Astrocyte (in vitro differentiated cells and primary cell): Measurements from ENCODE around the gene HOGA1. TPM values are rescaled to one million over a fixed set of nuclear protein-coding genes. Genes with fewer than 3 reads are reported as not detected.
A peak's percentile ranks its signal among the peaks of the same experiment; 100 is the strongest.

ENCODE experiments used
- DNase-seq: peaks from one replicate; pipeline ENCODE4 v3.0.0-alpha.2; 2010; ENCODE audit warnings: low read depth
- FAIRE-seq: peaks from 2 replicates; lab custom pipeline; 2011; peaks lifted over from hg19 to GRCh38; lab: Jason Lieb, UNC
- H2AFZ ChIP-seq: 2 replicates; pipeline ENCODE4 v1.6.0; 2012; ENCODE audit warnings: low read depth, low read length, inconsistent platforms
- H3K27ac ChIP-seq: 2 replicates; pipeline ENCODE4 v1.5.1; 2011; ENCODE audit warnings: low read depth, low read length, inconsistent platforms
- H3K27me3 ChIP-seq: 2 replicates; pipeline ENCODE4 v1.6.0; 2011; ENCODE audit warnings: low read length, inconsistent platforms; ENCODE audit not compliant: insufficient read depth
- H3K36me3 ChIP-seq: 2 replicates; pipeline ENCODE4 v1.5.1; 2011; ENCODE audit warnings: low read length, inconsistent platforms; ENCODE audit not compliant: insufficient read depth
- H3K4me1 ChIP-seq: 2 replicates; pipeline ENCODE4 v1.5.1; 2011; ENCODE audit warnings: low read length, inconsistent platforms; ENCODE audit not compliant: insufficient read depth
- H3K4me2 ChIP-seq: 2 replicates; pipeline ENCODE4 v1.6.0; 2012; ENCODE audit warnings: low read length, inconsistent platforms
- H3K4me3 ChIP-seq: 2 replicates; pipeline ENCODE4 v1.5.1; 2011; ENCODE audit warnings: low read depth, mild to moderate bottlenecking, low read length, inconsistent platforms; ENCODE audit not compliant: insufficient read depth
- H3K79me2 ChIP-seq: 2 replicates; pipeline ENCODE4 v1.6.0; 2012; ENCODE audit warnings: mild to moderate bottlenecking, low read length, inconsistent platforms; ENCODE audit not compliant: insufficient read depth
- H3K9ac ChIP-seq: 2 replicates; pipeline ENCODE4 v1.6.0; 2012; ENCODE audit warnings: mild to moderate bottlenecking, low read length, inconsistent platforms
- H3K9me3 ChIP-seq: 2 replicates; pipeline ENCODE4 v1.5.1; 2012; ENCODE audit warnings: low read depth, mild to moderate bottlenecking, low read length, inconsistent platforms; ENCODE audit not compliant: insufficient read depth
- H4K20me1 ChIP-seq: 2 replicates; pipeline ENCODE4 v1.6.0; 2012; ENCODE audit warnings: low read length, inconsistent platforms; ENCODE audit not compliant: insufficient read depth
- H3K27ac Mint-ChIP-seq: one replicate; pipeline ENCODE4 v1.8.0; 2021; ENCODE audit warnings: mild to moderate bottlenecking, mixed read lengths; ENCODE audit not compliant: unreplicated experiment
- H3K27me3 Mint-ChIP-seq: one replicate; pipeline ENCODE4 v1.8.0; 2021; ENCODE audit warnings: low read depth, mixed read lengths; ENCODE audit not compliant: unreplicated experiment
- H3K36me3 Mint-ChIP-seq: one replicate; pipeline ENCODE4 v1.8.0; 2021; ENCODE audit warnings: low read depth, mixed read lengths; ENCODE audit not compliant: unreplicated experiment
- H3K4me1 Mint-ChIP-seq: one replicate; pipeline ENCODE4 v1.8.0; 2021; ENCODE audit warnings: low read depth, mixed read lengths; ENCODE audit not compliant: unreplicated experiment
- H3K4me3 Mint-ChIP-seq: one replicate; pipeline ENCODE4 v1.8.0; 2021; ENCODE audit warnings: mild to moderate bottlenecking, moderate library complexity, mixed read lengths; ENCODE audit not compliant: unreplicated experiment
- H3K9me3 Mint-ChIP-seq: one replicate; pipeline ENCODE4 v1.8.0; 2021; ENCODE audit warnings: mild to moderate bottlenecking, mixed read lengths; ENCODE audit not compliant: unreplicated experiment
- CTCF ChIP-seq: IDR thresholded peaks from 2 replicates; pipeline ENCODE4 v1.5.1; 2011; ENCODE audit warnings: low read depth, mild to moderate bottlenecking, inconsistent platforms, low read length, moderate library complexity; ENCODE audit not compliant: insufficient read depth
- EZH2 ChIP-seq: IDR thresholded peaks from 2 replicates; pipeline ENCODE4 v1.6.1; 2012; ENCODE audit warnings: mild to moderate bottlenecking, low read length, inconsistent platforms; ENCODE audit not compliant: insufficient read depth
- total RNA-seq: library from RNA; stranded (reverse); gene quantifications from 2 replicates; pipeline ENCODE4 v1.2.1, GENCODE V29; 2021

HOGA1 gene
- total RNA-seq, 1 donor from 2014 or later, result 0.23 TPM

DNA sequence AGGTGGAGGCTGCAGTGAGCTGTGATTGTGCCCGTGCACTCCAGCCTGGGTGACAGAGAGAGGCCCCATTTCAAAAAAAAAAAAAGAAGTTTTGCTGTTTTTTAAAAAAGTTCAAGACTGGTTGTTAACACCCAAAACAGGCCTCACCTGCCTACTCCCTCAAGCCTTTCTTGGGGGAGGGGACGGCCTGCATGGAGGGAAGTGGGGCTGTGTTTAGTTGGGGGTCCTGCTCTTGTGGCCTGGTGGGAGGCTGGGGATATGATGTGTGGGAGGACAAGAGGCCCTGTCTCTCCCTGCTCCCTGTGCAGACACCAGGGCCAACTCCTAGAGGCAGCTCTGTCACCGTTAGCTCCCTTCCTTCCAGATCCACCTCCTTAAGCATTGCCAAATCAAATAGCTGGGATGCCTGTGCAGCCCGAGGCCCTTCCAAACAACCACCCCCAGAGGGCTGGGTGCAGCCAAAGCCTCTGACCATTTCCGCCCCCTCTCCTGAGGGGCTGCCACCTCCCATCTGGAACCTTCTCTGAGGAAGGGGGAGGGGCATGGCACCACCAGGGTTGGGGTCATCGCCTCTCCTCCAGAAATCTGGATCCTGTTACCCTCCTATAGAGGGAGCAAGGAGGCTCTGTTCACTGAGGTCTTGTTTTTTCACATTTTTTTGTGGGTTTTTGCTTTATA, 44.5 kb upstream of the HOGA1 start:
- peak overlapping the region; percentile 99 for H3K27ac ChIP-seq
- H3K4me3 ChIP-seq, result no peak overlapping the region
- Mint-ChIP-seq H3K4me1 (peaks cover 62% of the 10 kb centered on the region), H3K9me3 (peaks cover 1% of the 10 kb centered on the region), H3K27ac (peak overlapping the region; percentile 97), H3K36me3 (no peaks in the 10 kb centered on the region), H3K4me3 (peak overlapping the region; percentile 67), H3K27me3 (no peaks in the 10 kb centered on the region)
- peaks cover 59% of the 10 kb centered on the region for H3K4me1 ChIP-seq
- H3K9me3 ChIP-seq, result no peaks in the 10 kb centered on the region
- H3K79me2 ChIP-seq, result peaks cover 41% of the 10 kb centered on the region
- TF ChIP-seq CTCF, result peak; percentile 18
- TF ChIP-seq EZH2, result no peak
- H3K4me2 ChIP-seq, result peak overlapping the region; percentile 54
- FAIRE-seq (no peak), DNase-seq (peak; percentile 85)
- no peaks in the 10 kb centered on the region for H4K20me1 ChIP-seq
- no peaks in the 10 kb centered on the region for H3K27me3 ChIP-seq
- H3K9ac ChIP-seq, result peak overlapping the region; percentile 65
- H3K36me3 ChIP-seq, result no peaks in the 10 kb centered on the region
- no peak overlapping the region for H2AFZ ChIP-seq

DNA sequence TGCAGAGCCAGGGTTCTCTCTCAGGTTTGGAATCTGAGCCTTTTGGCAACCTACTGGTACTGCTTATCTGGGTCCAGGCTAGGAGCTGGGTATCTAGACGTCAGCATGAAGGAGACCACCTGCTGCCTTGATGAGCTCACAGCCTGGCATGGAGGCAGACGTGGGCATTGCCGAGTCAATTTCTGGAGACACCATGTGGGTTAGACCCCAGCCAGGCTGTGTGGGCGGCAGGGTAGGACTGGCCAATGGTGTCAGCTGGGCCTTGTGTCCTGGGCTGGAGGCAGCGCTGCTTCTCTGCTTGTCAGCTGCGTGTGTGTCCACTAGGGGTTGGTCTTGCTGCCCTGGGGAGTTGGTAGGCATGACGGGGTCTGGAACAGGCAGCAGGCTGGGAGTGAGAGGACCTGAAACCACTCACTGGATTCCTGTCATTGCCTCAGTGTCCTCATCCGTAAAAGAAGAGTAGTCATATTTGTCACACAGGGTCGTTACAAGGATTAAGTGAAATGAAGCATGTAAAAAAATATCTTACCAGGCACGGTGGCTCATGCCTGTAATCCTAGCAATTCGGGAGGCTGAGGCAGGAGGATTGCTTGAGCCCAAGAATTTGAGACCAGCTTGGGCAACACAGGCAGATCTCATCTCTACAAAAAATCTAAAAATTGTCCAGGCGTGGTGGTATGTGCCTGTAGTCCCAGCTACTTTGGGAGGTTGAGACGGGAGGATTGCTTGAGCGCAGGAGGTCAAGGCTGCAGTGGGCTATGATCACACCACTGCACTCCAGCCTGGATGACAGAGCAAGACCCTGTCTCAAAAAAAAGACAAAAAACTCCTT, 43.3 kb upstream of the HOGA1 start:
- no peak overlapping the region for H3K4me3 Mint-ChIP-seq
- no peaks in the 10 kb centered on the region for H3K36me3 ChIP-seq
- H3K27ac Mint-ChIP-seq, result peak overlapping the region; percentile 97
- H3K27me3 ChIP-seq, result no peaks in the 10 kb centered on the region
- H3K4me1 Mint-ChIP-seq, result peaks cover 66% of the 10 kb centered on the region
- peaks cover 59% of the 10 kb centered on the region for H3K4me1 ChIP-seq
- H3K36me3 Mint-ChIP-seq, result no peaks in the 10 kb centered on the region
- H3K4me3 ChIP-seq, result no peak overlapping the region
- peak overlapping the region; percentile 65 for H3K9ac ChIP-seq
- peaks cover 1% of the 10 kb centered on the region for H3K9me3 Mint-ChIP-seq
- TF ChIP-seq EZH2 (no peak), CTCF (no peak)
- H3K9me3 ChIP-seq, result no peaks in the 10 kb centered on the region
- H4K20me1 ChIP-seq, result no peaks in the 10 kb centered on the region
- no peak overlapping the region for H2AFZ ChIP-seq
- H3K27me3 Mint-ChIP-seq, result no peaks in the 10 kb centered on the region
- DNase-seq, result peak; percentile 47
- peaks cover 46% of the 10 kb centered on the region for H3K79me2 ChIP-seq
- peak overlapping the region; percentile 54 for H3K4me2 ChIP-seq
- no peak for FAIRE-seq
- peak overlapping the region; percentile 99 for H3K27ac ChIP-seq
